Nephron progenitor cell (in vitro differentiated cells): ENCODE measurements around the gene RAB29.

Source experiments
- DNase-seq: peaks from one replicate; pipeline ENCODE4 v3.0.0; 2021
- H3K27ac Mint-ChIP-seq: 2 replicates; pipeline ENCODE4 v1.8.0; 2021; ENCODE audit warnings: mild to moderate bottlenecking, moderate library complexity, mixed read lengths
- H3K27me3 Mint-ChIP-seq: 2 replicates; pipeline ENCODE4 v1.8.0; 2021; ENCODE audit warnings: mild to moderate bottlenecking, low read depth, mixed read lengths; ENCODE audit not compliant: poor library complexity
- H3K36me3 Mint-ChIP-seq: 2 replicates; pipeline ENCODE4 v1.8.0; 2021; ENCODE audit warnings: low read depth, mixed read lengths
- H3K4me1 Mint-ChIP-seq: 2 replicates; pipeline ENCODE4 v1.8.0; 2021; ENCODE audit warnings: mixed read lengths
- H3K4me3 Mint-ChIP-seq: 2 replicates; pipeline ENCODE4 v1.8.0; 2021; ENCODE audit warnings: mild to moderate bottlenecking, moderate library complexity, mixed read lengths
- H3K9me3 Mint-ChIP-seq: 2 replicates; pipeline ENCODE4 v1.8.0; 2021; ENCODE audit warnings: mild to moderate bottlenecking, moderate library complexity, mixed read lengths
- TF ChIP-seq, protein P1 (sequence below): fragments of 200-600 bp; sonication (generic); IDR thresholded peaks from 2 replicates; pipeline ENCODE4 v1.5.0; 2021; ENCODE audit warnings: antibody characterized with exemption

Gene RAB29

DNA sequence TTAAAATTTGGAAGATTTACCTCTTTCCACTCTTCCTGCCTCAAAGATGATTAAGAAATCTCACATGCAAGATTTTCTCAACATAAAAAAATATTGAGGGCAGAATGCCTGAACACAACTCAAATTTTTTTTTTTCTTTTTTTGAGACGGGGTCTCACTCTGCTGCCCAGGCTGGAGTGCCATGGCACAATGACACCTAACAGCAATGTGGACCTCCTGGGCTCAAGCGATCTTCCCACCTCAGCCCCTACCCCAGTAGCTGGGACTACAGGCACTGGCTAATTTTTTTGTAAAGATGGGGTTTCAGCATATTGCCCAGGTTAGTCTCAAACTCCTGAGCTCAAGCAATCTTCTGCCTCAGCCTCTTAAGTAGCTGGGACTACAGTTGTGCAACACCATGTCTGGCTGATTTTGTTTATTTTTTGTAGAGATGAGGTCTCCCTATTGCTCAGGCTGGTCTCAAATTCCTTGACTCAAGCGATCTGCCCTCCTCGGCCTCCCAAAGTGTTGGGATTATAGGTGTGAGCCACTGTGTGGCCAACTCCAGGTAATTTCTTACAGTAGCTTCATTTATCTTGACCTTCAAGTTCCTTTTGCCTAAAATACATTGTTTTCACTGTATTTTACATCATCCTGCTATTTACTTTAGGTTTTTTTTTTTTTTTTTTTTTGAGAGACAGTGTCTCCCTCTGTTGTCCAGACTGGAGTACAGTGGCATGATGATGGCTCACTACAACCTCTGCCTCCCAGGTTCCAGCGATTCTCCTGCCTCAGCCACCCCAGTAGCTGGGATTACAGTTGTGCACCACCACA lies 35.7 kb downstream of the RAB29 start:
- Mint-ChIP-seq H3K4me1 (peaks cover 6% of the 10 kb centered on the region), H3K36me3 (peaks cover 78% of the 10 kb centered on the region), H3K27ac (no peak overlapping the region), H3K4me3 (no peak overlapping the region), H3K9me3 (peaks cover 14% of the 10 kb centered on the region), H3K27me3 (no peaks in the 10 kb centered on the region)
- TF ChIP-seq, protein P1, sequence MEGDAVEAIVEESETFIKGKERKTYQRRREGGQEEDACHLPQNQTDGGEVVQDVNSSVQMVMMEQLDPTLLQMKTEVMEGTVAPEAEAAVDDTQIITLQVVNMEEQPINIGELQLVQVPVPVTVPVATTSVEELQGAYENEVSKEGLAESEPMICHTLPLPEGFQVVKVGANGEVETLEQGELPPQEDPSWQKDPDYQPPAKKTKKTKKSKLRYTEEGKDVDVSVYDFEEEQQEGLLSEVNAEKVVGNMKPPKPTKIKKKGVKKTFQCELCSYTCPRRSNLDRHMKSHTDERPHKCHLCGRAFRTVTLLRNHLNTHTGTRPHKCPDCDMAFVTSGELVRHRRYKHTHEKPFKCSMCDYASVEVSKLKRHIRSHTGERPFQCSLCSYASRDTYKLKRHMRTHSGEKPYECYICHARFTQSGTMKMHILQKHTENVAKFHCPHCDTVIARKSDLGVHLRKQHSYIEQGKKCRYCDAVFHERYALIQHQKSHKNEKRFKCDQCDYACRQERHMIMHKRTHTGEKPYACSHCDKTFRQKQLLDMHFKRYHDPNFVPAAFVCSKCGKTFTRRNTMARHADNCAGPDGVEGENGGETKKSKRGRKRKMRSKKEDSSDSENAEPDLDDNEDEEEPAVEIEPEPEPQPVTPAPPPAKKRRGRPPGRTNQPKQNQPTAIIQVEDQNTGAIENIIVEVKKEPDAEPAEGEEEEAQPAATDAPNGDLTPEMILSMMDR: no peak
- DNase-seq: no peak

DNA sequence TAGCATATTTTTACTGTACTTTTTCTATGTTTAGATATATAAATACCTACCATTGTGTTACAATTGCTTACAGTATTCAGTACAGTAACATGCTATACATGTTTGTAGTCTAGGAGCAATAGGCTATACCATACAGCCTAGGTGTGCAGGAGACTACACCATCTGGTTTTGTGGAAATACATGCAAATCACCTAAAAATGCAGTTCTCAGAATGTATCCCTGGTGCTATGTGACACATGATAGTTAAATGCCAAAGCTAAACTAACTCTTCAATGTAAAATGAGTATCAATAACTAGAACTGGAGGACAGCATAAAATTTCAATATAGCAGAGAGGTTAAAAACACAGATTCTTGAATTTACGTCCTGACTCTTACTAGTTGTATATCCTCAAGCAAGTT lies 40.1 kb downstream of the RAB29 start:
- Mint-ChIP-seq H3K9me3 (peaks cover 5% of the 10 kb centered on the region), H3K36me3 (peaks cover 80% of the 10 kb centered on the region), H3K4me1 (peaks cover 5% of the 10 kb centered on the region), H3K4me3 (no peak overlapping the region), H3K27me3 (no peaks in the 10 kb centered on the region), H3K27ac (no peak overlapping the region)
- TF ChIP-seq, protein P1: no peak
- no peak for DNase-seq

DNA sequence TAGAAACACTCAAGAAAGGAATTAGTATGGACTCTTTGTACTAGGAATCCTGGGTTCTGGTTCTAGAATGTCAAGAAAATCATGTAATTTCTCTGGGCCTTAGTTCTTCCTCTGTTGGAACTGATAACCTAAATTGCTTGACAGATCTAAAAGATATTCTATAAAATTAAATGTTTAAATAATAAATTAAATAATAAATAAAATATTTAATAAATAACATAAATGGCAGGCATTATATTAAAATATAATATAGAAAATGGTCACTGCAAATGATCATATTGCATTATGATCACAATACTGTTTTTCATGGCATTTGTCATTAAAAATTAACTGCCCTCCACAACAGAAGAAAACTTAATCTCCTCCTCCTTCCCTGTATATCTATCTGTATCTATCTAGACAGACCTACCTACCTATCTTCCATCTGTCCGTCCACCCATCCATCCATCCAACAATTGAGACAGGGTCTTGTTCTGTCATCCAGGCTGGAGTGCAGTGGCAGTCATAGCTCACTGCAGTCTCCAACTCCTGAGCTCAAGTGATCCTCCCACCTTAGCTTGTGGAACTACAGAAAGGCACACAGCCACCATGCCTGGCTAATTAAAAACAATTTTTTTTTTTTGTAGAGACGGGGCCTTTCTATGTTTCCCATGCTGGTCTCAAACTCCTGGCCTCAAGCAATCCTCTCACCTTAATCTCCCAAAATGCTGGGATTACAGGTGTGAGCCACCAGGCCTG lies 41.7 kb downstream of the RAB29 start:
- H3K27ac Mint-ChIP-seq: no peak overlapping the region
- DNase-seq: no peak
- H3K4me1 Mint-ChIP-seq: peaks cover 5% of the 10 kb centered on the region
- no peaks in the 10 kb centered on the region for H3K27me3 Mint-ChIP-seq
- peaks cover 80% of the 10 kb centered on the region for H3K36me3 Mint-ChIP-seq
- peaks cover 5% of the 10 kb centered on the region for H3K9me3 Mint-ChIP-seq
- no peak overlapping the region for H3K4me3 Mint-ChIP-seq
- TF ChIP-seq, protein P1: no peak

DNA sequence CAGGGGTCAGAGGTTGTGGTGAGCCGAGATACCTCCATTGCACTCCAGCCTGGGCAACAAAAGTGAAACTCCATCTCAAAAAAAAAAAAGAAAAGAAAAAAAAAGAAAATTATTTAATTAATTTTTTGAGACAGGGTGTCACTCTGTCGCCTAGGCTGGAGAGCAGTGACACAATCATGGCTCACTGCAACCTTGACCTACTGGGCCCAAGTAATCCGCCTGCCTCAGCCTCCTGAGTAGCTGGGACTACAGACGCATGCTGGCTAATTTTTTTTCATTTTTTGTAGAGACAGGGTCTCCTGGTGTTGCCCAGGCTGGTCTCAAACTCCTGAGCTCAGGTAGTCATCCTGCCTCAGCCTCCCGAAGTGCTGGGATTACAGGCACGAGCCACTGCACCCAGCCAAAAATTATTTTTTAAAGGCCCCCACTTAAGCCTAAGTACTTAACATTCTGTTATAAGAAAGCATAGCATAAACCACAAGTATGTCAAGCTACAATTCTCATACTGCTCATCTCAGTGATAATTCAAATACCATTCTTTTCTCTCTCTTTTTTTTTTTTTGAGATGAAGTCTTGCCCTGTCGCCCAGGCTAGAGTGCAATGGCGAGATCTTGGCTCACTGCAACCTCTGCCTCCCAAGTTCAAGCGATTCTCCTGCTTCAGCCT lies 45.2 kb downstream of the RAB29 start:
- no peak for DNase-seq
- Mint-ChIP-seq H3K36me3 (peaks cover 79% of the 10 kb centered on the region), H3K27ac (peak overlapping the region; percentile 52)

DNA sequence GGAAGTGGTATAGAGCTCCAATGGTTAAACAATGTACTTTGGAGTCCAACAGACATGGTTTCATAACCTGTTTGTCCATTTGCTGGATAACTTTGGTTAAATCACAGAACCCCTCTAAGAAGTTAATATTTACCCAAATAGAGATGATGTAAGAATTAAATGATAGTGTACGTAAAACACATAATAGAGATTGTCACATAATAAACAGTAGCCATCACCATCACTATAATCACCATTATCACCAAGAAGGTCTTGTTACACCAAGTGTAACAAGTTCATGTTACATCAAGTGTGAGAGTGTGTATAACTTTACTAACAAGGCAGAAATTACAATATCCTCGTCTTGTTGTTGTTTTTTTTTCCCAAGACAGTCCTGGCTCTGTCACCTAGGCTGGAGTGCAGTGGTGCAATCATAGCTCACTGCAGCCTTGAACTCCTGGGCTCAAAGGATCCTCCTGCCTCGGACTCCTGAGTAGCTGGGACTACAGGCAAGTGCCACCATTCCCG lies 48.6 kb downstream of the RAB29 start:
- H3K27me3 Mint-ChIP-seq: no peaks in the 10 kb centered on the region
- H3K4me1 Mint-ChIP-seq: no peaks in the 10 kb centered on the region
- peaks cover 5% of the 10 kb centered on the region for H3K9me3 Mint-ChIP-seq
- DNase-seq: no peak
- H3K27ac Mint-ChIP-seq: no peak overlapping the region
- peaks cover 80% of the 10 kb centered on the region for H3K36me3 Mint-ChIP-seq
- H3K4me3 Mint-ChIP-seq: no peak overlapping the region
- TF ChIP-seq, protein P1: no peak

More for the DNA sequence above, 45.2 kb downstream of the RAB29 start:
- Mint-ChIP-seq H3K9me3 (peaks cover 5% of the 10 kb centered on the region), H3K27me3 (no peaks in the 10 kb centered on the region), H3K4me1 (peaks cover 5% of the 10 kb centered on the region), H3K4me3 (no peak overlapping the region)
- TF ChIP-seq, protein P1: no peak
